ENCODE measurements around the gene HAO2.

Gene HAO2

GRCh38 chr1:119430486-119430885 is 61.9 kb downstream of the HAO2 start:
- no peak for DNase-seq (ENCODE audit: low read depth)
- no peak overlapping the region for H3K4me3 ChIP-seq (ENCODE audit: low read depth, low read length)
- no peak for TF ChIP-seq CTCF (IDR thresholded peaks at IDR 0.05; ENCODE audit: low read depth, low read length, missing control alignments)
- in situ Hi-C loops (cut with HindIII; ENCODE audit: low sequenced_read_pairs) = no loop called here

GRCh38 chr1:119431836-119432235 is 63.3 kb downstream of the HAO2 start:
- in situ Hi-C loops (cut with HindIII; ENCODE audit: low sequenced_read_pairs) = no loop called here

GRCh38 chr1:119435052-119435451 is 66.5 kb downstream of the HAO2 start:
- in situ Hi-C loops (cut with HindIII; ENCODE audit: low sequenced_read_pairs) = no loop called here
- TF ChIP-seq CTCF (IDR thresholded peaks at IDR 0.05; ENCODE audit: low read depth, low read length, missing control alignments) = no peak

More at GRCh38 chr1:119431836-119432235, 63.3 kb downstream of the HAO2 start:
- no peak for TF ChIP-seq CTCF (IDR thresholded peaks at IDR 0.05; ENCODE audit: low read depth, low read length, missing control alignments)
- DNase-seq (ENCODE audit: low read depth) = no peak
- no peak overlapping the region for H3K4me3 ChIP-seq (ENCODE audit: low read depth, low read length)

GRCh38 chr1:119438761-119439160 is 70.2 kb downstream of the HAO2 start:
- TF ChIP-seq CTCF (IDR thresholded peaks at IDR 0.05; ENCODE audit: low read depth, low read length, missing control alignments) = no peak
- in situ Hi-C loops (cut with HindIII; ENCODE audit: low sequenced_read_pairs) = no loop called here

More at GRCh38 chr1:119435052-119435451, 66.5 kb downstream of the HAO2 start:
- H3K4me3 ChIP-seq (ENCODE audit: low read depth, low read length) = no peak overlapping the region
- DNase-seq (ENCODE audit: low read depth) = no peak

GRCh38 chr1:119440721-119441307 is 72.2 kb downstream of the HAO2 start:
- DNase-seq (ENCODE audit: low read depth) = no peak

More at GRCh38 chr1:119438761-119439160, 70.2 kb downstream of the HAO2 start:
- no peak overlapping the region for H3K4me3 ChIP-seq (ENCODE audit: low read depth, low read length)
- no peak for DNase-seq (ENCODE audit: low read depth)

GRCh38 chr1:119442756-119443155 is 74.2 kb downstream of the HAO2 start:
- in situ Hi-C loops (cut with HindIII; ENCODE audit: low sequenced_read_pairs) = no loop called here
- no peak overlapping the region for H3K4me3 ChIP-seq (ENCODE audit: low read depth, low read length)
- TF ChIP-seq CTCF (IDR thresholded peaks at IDR 0.05; ENCODE audit: low read depth, low read length, missing control alignments) = no peak
- no peak for DNase-seq (ENCODE audit: low read depth)

More at GRCh38 chr1:119440721-119441307, 72.2 kb downstream of the HAO2 start:
- H3K4me3 ChIP-seq (ENCODE audit: low read depth, low read length) = no peak overlapping the region
- in situ Hi-C loops (cut with HindIII; ENCODE audit: low sequenced_read_pairs) = no loop called here
- TF ChIP-seq CTCF (IDR thresholded peaks at IDR 0.05; ENCODE audit: low read depth, low read length, missing control alignments) = no peak
